Measurements from ENCODE around the gene TTC9C.
"Not testable (repeated sequence)": the region's sequence is repeated elsewhere in the genome, so short reads cannot be mapped to it uniquely, and the experiment has no call there.

TTC9C gene

DNA sequence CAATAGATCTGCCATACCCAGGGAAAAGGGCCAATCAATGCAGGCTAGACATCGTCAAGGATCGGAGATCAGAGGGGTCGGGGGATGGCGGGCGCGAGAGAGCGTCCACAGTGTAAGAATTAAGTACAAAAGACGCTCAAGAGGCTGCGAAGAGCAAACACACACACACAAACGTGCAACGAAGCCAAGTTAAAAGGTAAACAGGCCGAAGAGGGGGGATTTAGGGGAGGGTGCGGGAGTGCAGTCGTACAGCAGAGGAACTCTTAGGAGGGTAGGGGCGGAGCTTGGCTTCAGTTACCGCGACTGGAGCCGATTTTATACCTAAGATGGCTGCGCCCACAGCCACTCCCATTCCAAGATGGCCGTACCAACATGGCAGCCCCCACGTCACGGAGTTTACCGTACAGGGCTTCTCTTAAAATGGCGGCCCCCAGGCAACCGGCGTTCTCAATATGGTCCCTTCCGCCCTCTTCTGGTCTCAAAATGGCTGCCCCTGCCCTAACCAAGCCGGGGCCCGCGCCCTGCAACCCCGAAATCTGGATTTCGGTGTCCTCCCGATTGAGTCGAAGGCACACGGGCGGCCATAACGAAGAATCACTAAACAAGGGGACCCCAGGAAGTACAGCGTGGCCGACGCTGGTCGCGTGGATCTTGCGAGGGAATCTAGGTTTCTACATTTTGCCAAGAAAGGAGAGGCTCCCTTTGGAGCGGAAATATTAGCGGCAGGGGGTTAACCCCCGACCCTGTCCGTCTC is 18.9 kb upstream of the TTC9C start:
- DNase-seq (ENCODE audit: low read depth), result no peak

DNA sequence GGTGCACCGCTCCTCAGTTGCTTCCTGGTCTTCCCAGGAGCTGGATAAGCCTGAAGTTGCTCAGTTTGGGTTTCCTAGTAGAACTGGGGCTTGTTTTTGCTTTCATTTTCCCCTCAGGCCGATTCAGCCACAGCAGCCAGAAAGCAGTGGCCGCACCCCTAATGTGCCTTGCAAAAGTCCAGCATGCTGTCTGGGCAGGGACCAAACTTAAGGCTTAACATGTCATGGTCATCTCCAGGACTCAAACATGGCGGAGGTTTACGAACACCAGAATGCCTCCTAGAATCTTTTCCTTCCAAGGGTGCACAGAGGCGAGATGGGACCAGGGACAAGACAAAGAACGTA is 18.3 kb upstream of the TTC9C start:
- no peak for DNase-seq (ENCODE audit: low read depth)

DNA sequence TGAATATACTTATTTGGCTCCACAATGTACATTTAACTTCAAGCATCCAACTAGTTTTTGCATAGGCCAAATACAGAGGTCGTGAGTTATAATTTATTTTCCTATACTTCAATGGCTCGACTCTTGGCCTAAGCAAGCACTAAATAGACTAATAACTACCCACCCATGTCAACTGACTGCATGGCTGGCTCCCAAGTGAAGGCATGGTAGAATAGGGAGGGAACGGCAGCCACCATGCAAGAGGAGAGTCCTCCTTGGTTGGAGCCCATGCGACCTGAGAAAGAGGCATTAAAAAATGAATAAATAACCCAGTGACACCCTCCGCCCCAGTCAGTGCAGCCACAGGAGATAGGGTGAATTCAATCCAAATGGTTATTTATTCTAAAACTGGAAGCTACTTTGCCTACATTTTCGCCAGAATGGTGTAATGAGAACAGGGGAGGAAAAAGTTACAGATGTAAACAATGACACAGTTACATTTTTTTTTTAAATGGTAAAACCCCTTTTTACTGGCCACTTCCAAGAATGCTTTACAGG is 15.9 kb upstream of the TTC9C start:
- DNase-seq (ENCODE audit: low read depth), result no peak

DNA sequence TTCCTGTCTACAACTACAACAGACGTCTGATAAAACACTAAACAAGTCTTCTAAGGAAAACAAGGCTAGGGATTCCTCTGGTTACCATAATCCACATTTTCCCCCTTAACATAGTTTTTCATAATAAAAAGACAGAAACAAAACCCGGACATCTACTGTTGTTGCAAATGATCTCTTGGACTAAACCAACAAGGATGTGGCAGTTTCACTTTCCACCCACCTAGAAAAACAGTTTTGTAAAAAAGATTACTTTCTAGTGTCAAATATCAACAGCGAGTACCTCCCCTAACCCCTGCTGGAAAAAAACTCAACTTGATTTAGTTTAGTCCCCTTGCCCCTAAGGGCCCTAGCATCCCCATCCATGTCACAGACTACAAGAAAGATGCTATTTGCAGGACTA is 15.4 kb upstream of the TTC9C start:
- no peak for DNase-seq (ENCODE audit: low read depth)

DNA sequence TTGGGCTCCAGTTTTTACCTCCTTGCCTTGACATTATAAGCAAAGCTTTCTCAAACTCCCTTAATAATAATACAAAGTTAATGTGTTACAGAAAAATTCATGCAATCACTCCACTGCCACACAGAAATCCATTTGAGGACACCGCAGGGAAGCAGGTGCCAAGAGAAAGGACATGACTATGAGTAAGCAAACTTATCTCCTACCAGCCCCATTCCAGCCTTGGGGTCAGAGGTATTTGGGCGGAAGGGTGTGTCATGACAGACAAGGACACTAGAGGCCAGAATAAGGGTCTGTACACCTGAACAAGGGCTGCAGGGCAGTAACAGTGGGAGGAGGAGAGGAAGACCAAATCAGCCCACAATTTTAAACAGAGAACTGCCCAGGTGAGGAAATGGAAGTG is 14.9 kb upstream of the TTC9C start:
- no peak for DNase-seq (ENCODE audit: low read depth)

DNA sequence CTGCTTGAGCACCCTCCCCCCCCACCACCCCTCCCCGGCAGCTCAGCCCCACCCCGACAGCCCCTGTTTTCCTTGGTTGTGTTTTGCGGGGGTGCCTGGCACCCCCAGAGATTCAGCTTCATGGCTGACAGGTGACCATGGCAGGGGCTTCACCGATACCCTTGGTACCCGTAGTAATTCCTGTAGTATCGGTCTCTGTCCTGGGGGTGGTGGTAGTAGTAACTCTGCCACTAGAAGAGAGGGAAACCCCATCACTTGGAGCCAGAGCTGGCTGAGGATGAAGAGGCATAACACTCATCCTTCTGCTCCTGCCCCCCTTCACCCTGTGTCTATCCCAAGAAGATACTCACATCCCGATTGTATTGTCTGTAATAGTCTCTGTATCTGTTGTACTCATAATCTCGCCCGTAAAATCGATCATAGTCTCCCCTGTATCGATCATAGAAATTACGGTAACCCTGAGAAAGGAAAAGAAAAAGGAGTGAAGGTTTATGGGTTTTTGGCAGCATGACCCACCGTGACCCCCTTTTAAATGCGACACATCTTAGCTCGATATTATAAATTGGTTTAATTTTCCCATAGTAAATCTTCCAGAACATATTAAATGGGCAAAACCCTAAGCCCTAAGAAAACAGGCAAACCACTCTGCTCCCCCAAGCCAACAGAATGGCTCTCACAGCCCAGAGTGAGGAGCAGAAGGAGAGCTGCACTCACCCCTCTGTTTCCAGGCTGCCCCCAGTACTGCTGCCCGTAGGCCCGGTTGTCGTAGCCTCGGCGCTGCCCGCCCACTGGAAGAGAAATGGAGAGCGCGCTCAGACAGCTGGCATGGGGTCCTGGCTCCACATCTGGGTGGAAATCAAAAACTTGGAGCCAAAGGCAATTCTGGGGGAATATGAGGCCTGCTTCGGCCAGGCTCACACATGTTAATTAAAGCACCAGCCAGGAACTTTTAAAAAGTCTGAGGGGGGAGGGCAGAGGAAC is 12.8 kb upstream of the TTC9C start:
- no peak for DNase-seq (ENCODE audit: low read depth)

DNA sequence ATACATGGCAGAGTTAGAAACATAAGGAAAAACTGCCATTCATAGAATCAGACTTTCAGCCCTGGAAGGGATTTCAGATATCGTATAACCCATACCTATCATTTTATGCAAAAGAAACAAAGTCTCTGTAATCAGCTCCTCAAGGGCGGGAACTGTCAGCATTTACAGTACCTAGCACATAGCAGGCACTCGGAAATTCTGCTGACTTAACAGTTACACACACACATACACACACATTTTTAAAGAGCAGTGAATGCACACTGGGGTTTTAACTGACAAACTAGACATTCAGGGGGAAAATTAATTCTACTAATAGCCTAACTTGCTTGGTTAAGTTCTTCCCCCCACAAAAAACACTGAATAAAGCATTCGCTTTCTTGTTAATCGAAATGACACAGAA is 12.1 kb upstream of the TTC9C start:
- DNase-seq (ENCODE audit: low read depth), result no peak

DNA sequence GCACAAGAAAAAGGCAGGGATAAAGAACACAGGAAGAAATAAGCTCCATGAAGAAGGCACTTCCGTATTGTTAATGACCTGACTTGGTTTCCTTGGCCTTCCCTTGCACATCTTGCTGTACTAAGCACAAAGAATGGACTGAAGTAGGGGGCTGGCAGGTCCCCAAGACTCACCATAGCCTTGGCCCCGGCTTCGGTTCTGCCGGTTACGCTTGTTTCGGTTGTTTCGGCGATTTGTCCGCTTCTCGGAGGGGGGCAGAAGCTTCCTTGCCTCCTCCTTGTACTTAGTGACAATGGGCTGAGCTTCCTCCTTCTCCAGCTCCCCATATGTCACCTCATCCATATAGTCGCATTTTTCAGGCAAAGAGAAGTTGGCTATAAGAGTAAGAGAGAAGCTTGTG is 11.5 kb upstream of the TTC9C start:
- DNase-seq (ENCODE audit: low read depth), result no peak

DNA sequence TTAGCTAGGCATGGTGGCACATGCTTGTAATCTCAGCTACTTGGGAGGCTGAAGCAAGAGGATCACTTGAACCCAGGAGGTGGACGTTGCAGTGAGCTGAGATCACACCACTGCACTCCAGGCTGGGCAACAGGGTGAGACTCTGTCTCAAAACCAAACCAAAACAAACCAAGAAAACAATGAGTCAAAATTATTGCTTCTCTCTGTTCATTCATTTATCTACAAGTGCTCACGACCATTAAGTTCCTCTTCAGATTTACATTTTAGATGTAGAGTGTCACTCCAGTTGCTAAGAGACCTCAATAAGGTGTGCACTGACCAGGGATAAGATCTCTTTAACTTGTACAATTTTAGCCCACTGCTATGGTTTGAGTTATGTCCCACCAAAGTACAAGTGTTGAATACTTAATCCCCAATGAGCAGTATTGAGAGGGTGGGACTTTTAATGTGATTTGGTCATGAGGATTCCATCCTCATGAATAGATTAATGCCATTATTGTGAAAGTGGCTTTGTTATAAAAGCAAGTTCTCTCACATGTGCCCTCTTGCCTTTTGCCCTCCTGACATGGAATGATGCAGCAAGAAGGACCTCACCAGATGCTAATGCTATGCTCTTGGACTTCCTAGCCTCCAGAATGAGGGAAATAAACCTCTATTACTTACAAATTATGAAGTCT is 8.8 kb upstream of the TTC9C start:
- DNase-seq (ENCODE audit: low read depth), result no peak

DNA sequence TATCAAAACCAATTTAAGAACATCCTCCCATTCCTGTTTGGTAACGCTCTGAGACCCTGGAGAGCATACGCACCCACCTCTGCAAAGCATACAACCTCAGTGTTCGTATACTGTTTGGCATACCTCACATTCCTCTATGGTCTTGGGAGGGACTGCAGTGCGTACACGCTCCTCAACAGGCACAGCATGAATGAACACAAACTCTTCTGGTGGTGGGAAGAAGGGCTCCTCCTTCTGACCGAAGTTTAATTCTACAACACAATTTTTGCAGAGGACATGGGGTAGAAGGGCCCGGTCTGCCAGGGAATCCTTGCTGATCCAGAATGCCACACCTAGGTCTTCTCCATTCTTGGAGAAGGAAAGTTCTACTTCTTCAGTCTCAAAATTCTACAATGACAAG is 6.3 kb upstream of the TTC9C start:
- DNase-seq (ENCODE audit: low read depth), result no peak

DNA sequence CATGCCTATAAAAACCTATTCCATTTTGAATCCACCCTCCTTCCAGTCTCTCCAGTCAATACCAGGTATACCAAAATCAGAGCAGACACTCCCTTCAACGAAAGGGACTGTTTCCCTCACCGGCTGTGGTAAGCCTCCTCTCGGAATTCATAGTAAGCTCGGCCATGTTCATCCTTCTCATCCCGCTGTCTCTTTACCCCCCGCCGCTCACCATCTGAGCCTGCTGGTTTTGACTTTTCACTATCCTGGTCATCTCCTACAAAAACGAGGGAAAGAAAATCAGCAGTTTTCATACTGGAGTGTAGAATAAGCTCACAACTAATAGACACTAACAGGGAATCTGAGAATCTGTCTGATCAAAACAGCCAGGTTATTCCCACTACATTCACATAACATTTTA is 4.1 kb upstream of the TTC9C start:
- no peak for DNase-seq (ENCODE audit: low read depth)

DNA sequence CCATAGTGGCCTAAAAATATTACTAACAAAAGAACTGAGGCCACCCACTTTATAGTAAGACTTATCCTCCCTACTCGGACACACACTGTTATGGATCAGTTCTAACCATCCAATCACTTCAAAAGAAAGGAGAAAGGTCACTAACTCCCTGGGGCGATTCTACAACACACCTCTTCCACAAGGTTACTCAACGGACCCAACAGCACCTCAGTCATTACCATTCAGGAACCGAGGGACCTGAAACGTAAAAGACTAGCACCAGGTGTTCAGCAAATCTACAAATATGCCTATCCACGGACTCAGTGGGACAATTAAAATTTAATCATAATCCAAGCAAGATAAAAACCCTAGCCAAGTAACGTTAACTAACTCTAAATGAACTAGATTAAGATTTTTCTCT is 2.6 kb upstream of the TTC9C start:
- DNase-seq (ENCODE audit: low read depth), result no peak

DNA sequence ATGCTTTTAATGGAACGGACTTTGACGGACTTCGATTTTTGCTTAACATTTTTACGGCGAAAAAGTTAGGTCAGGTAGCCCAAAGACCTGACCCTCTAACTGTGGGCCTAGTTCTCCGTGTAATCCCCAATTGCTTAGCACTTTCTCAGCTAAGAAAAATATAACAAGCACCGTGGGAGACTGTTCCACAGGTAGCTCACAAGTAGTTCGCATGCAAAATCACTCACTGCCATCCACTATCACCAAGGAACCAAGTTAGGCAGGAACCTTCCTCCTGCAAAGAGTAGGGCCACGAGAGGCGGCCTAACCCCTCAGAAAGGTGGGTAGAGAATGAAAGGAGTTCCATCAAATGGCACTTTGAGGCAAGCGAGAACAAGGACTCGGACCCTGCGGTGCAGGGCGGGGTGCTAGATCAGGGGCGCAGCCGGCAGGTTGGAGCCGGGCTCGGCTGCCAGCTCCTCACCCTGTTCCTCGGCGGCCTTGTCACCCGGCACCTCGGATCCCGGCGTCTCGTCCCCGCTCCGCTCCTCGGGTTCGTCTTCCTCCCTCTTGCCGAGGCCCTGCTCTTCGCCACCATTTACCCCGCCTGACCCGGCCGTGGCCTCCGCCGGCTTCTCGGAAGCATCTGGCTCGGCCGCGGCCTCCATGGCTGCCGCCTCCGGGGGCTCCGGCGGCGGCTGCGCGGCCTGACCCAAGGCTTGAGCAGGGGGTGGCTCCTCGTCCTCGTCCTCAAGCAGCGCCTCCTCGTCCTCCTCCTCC is 2.0 kb upstream of the TTC9C start:
- DNase-seq (ENCODE audit: low read depth), result no peak

DNA sequence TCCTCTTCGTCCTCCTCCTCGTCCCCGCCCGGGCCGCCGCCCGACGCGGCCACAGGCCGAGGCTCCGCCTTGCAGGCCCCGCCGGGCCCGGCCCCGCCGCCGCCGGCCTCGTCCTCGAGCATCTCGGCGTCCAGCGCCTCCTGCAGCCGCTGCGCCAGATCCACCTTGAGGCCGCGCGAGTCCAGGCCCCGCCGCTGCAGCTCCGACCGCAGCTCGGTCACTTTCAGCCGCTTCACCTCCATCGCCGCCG is 1.4 kb upstream of the TTC9C start:
- DNase-seq (ENCODE audit: low read depth), result no peak

DNA sequence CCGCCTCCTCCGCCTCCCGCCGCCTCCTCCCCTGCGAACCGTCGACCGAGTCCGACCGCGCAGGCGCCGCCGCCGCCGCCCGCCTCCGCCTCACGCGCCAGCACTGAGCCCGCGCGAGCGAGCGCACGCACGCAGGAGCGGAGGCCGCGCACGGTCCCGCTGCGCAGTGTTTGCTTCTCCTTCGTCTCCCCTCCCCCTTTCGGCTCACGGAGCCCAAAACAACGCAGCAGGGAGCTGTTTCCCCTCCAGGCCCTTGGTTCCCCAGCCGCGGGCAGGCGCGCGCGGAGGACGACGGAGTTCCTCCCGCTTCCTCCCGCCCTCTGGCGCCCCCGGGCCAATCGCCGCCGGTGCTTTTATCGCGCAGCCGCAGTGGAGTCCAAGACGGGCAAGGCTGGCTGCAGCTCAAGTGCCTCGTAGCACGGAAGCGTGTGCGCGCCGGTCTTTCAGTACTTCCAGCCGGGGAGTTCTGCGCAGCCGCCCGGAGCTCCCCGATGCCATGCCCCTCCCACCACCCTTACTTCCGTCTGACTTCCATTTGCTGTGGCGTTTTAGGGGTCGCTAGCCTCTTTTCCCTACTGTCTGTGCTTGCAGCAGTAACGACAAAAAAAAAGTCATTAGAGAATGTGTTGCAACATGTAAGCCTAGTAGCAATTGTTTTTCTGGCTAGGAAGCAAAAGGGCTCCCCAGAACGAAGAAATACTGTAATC is 968 bp upstream of the TTC9C start, which contains the start of gene HNRNPUL2:
TSS of gene HNRNPUL2 (minus strand) at position 293 of the 707 bp plus-strand sequence. CDS start 301 bp downstream, outside the sequence.
- peak; percentile 95 for DNase-seq (ENCODE audit: low read depth)

DNA sequence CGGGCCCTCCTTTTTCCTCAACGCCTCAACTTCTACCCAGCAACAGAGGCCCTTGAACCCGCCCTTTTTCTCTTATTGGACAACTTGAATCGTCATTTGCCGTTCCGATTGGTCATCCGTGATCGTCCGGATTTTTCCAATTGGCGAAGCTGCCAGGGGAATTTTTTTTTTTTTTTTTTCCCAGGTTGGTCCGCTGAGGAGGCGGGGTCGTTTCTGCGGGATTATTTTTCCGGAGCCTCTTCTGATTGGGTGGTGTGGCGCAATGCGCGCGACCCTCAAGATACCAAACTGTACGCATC is 465 bp upstream of the TTC9C start:
- DNase-seq (ENCODE audit: low read depth), result peak; percentile 80

DNA sequence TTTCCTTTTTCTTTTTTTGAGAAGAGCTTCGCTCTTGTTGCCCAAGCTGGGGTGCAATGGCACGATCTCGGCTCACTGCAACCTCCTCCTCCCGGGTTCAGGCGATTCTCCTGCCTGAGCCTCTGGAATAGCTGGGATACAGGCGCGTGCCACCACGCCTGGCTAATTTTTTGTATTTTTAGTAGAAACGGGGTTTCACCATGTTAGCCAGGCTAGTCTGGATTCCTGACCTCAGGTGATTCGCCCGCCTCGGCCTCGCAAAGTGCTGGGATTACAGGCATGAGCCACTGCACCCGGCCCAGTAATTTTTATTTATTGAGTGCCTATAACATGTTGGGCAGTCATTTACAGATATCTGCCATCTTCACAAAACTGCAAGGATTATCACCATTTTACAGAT is 1.8 kb downstream of the TTC9C start:
- DNase-seq (ENCODE audit: low read depth), result not testable (repeated sequence)

DNA sequence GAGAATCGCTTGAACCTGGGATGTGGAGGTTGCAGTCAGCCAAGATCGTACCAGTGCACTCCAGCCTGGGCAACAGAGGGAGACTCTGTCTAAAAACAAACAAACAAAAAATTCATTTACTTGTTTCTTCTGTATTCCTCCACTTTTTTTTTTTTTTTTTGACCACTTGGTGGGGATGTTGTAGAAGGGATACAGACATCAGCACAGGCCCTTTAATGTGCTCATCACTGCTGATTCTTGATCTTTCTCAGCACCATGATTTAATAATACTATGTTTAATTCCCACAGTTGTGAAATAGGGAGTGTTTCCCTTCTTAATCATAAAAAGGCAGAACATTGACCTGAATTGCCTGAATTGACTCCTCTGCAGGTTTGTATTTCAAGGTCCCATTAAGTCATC is 4.5 kb downstream of the TTC9C start:
- DNase-seq (ENCODE audit: low read depth), result no peak

DNA sequence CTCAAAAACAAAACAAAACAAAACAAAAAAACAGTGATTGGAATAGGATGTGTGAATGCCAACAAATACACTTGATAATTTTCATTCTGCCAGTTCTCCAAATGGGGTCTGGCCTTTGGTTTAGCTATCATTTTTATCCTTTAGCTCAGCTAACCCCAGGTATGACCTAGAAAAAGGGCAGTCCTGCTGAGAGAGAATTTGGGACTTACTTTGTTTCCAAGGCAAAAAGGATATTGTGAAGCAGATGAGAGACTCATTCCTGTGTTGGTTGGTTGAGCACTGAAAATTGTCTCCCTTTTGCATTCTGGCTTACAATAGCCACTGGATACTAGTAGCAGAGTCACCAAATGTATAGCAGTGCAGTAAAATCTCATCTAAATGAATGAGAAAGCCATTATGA is 8.9 kb downstream of the TTC9C start:
- no peak for DNase-seq (ENCODE audit: low read depth)

DNA sequence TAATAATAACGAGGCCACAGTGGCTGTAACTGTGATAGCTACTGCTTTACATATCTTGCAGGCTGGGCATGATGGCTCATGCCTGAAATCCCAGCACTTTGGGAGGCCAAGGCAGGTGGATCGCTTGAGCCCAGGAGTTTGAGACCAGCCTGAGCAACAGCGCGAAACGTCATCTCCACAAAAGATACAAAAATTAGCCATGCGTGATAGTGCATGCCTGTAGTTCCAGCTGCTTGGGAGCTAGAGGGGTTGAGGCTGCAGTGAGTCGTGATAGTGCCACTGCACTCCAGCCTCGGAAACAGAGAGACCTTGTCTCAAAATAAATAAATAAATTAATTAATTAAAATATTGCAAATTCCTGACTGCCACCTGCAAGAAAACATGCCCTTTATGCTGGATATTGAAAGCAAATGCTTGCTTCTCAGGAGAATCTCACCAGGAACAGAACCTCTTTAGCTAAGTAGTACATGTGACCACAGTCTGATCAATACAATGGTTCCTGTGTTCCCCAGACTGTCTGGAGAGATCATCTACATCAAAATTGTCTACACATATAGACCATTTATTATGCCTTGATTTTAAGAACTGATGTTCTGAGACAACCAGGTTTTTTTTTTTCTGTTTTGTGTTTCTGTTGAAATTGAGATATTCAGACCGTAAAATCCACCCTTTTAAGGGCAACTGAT is 19.3 kb downstream of the TTC9C start:
- no peak for DNase-seq (ENCODE audit: low read depth)

DNA sequence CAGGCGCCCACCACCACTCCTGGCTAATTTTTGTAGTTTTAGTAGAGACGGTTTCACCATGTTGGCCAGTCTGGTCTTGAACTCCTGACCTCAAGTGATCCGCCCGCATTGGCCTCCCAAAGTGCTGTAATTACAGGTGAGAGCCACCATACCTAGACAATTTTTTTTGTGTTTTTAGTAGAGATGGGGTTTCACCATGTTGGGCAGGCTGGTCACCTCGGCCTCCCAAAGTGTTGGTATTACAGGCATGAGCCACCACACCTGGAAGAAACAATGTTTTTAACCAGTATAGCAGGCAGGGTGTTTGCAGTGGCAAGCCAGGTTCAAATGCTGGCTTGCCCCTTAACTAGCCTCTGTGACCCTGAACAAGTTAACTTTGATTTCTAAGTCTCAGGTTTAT is 21.6 kb downstream of the TTC9C start:
- not testable (repeated sequence) for DNase-seq (ENCODE audit: low read depth)
